Colonic mucosa (tissue), 4 donors: ENCODE results near the gene PODN. TPM values are rescaled to one million over a fixed set of nuclear protein-coding genes. Genes with fewer than 3 reads are reported as not detected.

Source experiments
- DNase-seq: peaks from one replicate; pipeline ENCODE4 v3.0.0-alpha.2; 2020
- H3K27ac ChIP-seq: fragments of 200-600 bp; one replicate; pipeline ENCODE4 v1.8.0; 2021
- H3K27me3 ChIP-seq: fragments of 200-600 bp; one replicate; pipeline ENCODE4 v1.8.0; 2021
- H3K36me3 ChIP-seq: fragments of 200-600 bp; one replicate; pipeline ENCODE4 v1.8.0; 2021
- H3K4me1 ChIP-seq: fragments of 200-600 bp; one replicate; pipeline ENCODE4 v1.8.0; 2021; ENCODE audit warnings: mild to moderate bottlenecking
- H3K4me3 ChIP-seq: fragments of 200-600 bp; one replicate; pipeline ENCODE4 v1.8.0; 2021
- H3K9ac ChIP-seq, 2 donors: one replicate each; pipeline ENCODE4 v1.7.0; 2013; ENCODE audit warnings: control low read depth in 2 of 2, low read depth in 2 of 2, low read length in 2 of 2
- H3K9me3 ChIP-seq: fragments of 200-600 bp; one replicate; pipeline ENCODE4 v1.8.0; 2021
- intact Hi-C: fragments of 100-400 bp; cut with DNase I; formaldehyde crosslinking; loops from one replicate; pipeline ENCODE4 v1.14.1; 2022
- total RNA-seq, 2 donors: library from RNA; stranded (reverse); fragmentation: NEBNext Ultra II Directional in 1 of 2; extraction: Animal tissue kit (Norgen Biotek cat#: 25700) in 1 of 2; gene quantifications; one replicate each; pipeline ENCODE4 v1.2.1, GENCODE V29; 2021
- TF ChIP-seq, protein P1 (sequence below): fragments of 200-600 bp; IDR thresholded peaks from one replicate; pipeline ENCODE4 v1.8.0; 2022; ENCODE audit warnings: antibody characterized with exemption, mild to moderate bottlenecking
- donor health status: healthy.
- donor health status: DM: no; HTN: no; CAD: no.
- donor health status: DM: no; HTN: no; CAD: no.

The PODN gene
- total RNA-seq, 2 donors from 2014 or later, result 3.2 to 9.1 TPM

DNA sequence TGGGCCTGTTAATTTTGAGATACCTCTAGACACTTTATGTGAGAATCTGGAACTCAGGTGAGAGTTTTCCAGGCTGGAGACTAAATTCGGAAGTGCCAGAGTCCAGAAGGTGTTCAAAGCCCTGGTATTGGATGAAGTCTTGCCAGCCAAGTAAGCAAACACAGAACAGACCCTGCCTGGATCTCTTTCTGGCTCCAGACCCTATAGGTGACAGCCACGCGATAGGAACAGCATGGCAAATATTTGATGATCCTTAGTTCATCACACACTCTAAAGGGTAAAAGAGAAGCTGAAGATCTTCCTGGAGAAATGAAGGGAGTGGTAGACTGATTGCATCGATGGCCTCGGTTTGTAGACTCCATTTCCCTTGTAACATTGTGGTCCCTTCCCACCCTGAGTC is 49.7 kb downstream of the PODN start:
- intact Hi-C loops, result no loop called here
- TF ChIP-seq, protein P1, sequence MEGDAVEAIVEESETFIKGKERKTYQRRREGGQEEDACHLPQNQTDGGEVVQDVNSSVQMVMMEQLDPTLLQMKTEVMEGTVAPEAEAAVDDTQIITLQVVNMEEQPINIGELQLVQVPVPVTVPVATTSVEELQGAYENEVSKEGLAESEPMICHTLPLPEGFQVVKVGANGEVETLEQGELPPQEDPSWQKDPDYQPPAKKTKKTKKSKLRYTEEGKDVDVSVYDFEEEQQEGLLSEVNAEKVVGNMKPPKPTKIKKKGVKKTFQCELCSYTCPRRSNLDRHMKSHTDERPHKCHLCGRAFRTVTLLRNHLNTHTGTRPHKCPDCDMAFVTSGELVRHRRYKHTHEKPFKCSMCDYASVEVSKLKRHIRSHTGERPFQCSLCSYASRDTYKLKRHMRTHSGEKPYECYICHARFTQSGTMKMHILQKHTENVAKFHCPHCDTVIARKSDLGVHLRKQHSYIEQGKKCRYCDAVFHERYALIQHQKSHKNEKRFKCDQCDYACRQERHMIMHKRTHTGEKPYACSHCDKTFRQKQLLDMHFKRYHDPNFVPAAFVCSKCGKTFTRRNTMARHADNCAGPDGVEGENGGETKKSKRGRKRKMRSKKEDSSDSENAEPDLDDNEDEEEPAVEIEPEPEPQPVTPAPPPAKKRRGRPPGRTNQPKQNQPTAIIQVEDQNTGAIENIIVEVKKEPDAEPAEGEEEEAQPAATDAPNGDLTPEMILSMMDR, result no peak
- no peak for DNase-seq
- H3K27ac ChIP-seq, result no peak overlapping the region
- H3K4me1 ChIP-seq, result no peaks in the 10 kb centered on the region
- no peaks in the 10 kb centered on the region for H3K36me3 ChIP-seq
- H3K27me3 ChIP-seq, result no peaks in the 10 kb centered on the region
- H3K9ac ChIP-seq, result no peak overlapping the region
- no peak overlapping the region for H3K4me3 ChIP-seq
- no peaks in the 10 kb centered on the region for H3K9me3 ChIP-seq

DNA sequence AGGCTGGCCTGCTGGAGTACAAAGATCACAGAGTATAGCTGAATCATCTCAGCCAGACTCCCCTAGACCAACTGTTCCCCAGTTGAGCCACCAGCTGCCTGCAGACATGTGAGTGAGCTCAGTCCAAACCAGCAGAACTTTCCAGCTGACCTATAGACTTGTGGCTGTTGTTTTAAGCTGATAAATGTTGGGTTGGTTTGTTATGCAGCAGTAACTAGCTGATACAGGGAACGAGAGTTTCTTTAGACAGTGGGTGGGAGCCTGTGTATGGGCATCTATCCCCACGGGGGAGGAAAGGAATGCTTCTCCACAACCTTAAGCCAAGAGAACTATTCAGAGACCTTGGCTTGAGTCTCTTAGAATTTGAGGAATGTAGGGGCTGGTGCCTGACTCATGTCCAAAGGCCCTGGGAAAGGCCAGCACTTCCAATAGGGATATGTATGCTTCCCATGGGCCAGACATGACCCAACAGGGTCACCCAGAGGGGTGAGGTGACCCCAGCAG is 50.3 kb downstream of the PODN start:
- Histone ChIP-seq H3K9ac (no peak overlapping the region), H3K27me3 (no peaks in the 10 kb centered on the region), H3K4me3 (no peak overlapping the region), H3K4me1 (no peaks in the 10 kb centered on the region), H3K36me3 (no peaks in the 10 kb centered on the region), H3K27ac (no peak overlapping the region), H3K9me3 (no peaks in the 10 kb centered on the region)
- intact Hi-C loops, result no loop called here
- DNase-seq, result no peak
- TF ChIP-seq, protein P1, result no peak

DNA sequence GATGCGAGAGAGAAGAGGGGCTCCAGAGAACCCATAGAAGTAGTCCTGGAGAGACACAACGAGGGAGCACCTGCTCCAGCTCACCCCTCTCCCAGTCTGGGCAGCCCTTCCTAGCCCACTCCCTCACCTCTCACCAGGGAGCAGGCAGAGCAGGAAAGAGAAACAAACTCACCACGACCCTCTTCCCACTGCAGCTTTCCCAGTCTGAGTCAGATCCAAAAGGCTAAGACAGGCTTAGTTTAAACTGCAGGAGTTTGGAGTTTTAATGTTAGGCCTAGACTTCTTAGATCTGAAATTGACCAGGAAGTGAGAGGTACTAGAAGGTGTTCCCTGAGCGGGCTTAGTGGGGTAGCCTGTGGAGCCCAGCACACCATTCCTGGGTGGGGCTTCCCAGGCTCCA is 50.8 kb downstream of the PODN start:
- Histone ChIP-seq H3K9me3 (no peaks in the 10 kb centered on the region), H3K27me3 (no peaks in the 10 kb centered on the region), H3K4me1 (no peaks in the 10 kb centered on the region), H3K27ac (no peak overlapping the region), H3K9ac (no peak overlapping the region), H3K4me3 (no peak overlapping the region), H3K36me3 (no peaks in the 10 kb centered on the region)
- TF ChIP-seq, protein P1, result no peak
- intact Hi-C loops, result no loop called here
- DNase-seq, result no peak

DNA sequence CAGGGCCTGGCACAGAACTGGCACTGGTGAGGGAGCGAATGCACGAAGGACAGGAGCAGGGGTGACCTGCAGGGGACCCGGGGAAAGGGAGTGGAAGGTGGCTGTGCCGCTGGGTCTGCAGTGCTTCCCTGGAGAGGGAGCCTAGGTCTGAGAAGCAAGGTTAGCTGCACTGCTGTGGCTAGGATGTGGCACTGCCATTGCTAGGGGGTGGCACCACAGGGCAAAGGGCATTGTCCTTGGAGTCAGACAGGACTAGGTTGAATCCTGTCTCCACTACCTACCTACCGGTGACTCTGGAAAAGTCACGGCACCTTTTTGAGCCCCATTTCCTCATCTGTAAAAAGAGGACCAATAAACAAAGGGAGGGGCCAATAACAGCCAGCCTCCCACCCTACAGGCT is 52.1 kb downstream of the PODN start:
- Histone ChIP-seq H3K27me3 (no peaks in the 10 kb centered on the region), H3K9me3 (no peaks in the 10 kb centered on the region), H3K4me3 (no peak overlapping the region), H3K4me1 (no peaks in the 10 kb centered on the region), H3K27ac (no peak overlapping the region), H3K9ac (no peak overlapping the region), H3K36me3 (no peaks in the 10 kb centered on the region)
- no peak for DNase-seq
- intact Hi-C loops, result no loop called here
- TF ChIP-seq, protein P1, result no peak

DNA sequence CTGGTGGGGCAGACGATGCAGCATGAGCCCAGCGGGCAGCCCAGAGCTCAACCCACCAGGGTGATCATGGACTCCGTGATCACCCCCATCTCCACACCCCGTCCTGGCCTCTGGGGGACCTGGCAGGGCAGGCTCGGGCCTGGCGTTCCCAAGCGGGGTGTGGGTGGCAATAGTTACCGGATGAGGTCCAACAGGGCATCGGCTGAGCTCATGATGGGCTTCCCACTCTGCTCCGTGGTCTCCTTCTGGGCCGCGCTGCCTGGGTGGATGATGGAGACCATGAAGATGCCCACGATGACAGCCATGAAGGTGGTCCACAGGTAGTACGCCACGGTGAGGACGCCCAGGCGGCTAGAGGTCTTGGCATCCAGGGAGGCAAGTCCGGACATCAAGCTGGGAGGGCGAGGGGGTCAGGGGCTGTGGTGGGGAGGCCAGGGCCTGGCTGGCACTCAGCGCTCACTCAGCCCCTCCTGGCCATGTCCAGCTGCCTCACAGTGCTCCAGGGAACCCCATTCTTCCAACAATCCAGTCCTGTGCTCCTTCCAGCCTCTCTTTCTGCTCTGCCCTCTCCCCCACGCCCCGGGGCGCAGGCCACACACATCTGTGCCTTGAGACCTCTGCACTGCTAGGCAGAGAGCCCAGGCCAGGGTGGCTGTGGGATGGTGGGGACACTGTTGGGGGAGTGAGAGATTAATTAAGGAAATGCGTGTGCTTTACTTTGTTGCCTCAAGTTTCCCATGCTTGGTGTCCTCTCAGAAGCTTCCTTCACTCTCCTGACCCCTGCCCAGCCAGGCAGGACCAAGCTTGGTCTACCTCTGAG is 52.8 kb downstream of the PODN start:
- no peaks in the 10 kb centered on the region for H3K9me3 ChIP-seq
- no peaks in the 10 kb centered on the region for H3K36me3 ChIP-seq
- H3K27me3 ChIP-seq, result no peaks in the 10 kb centered on the region
- no peak for DNase-seq
- intact Hi-C loops, result no loop called here
- no peak overlapping the region for H3K9ac ChIP-seq
- no peak overlapping the region for H3K27ac ChIP-seq
- TF ChIP-seq, protein P1, result no peak
- no peak overlapping the region for H3K4me3 ChIP-seq
- H3K4me1 ChIP-seq, result no peaks in the 10 kb centered on the region
